ENCODE data around the gene SEPTIN11. TPM values are rescaled to one million over a fixed set of nuclear protein-coding genes. Genes with fewer than 3 reads are reported as not detected.

SEPTIN11 gene
- total and polyA plus RNA-seq, 9 of the 15 experiments (the other 6 are each of a cell fraction or from before 2014, with no cell fraction given), result 25.7 to 142 (median 84.3) TPM

Other genes starting within 250 kb of the SEPTIN11 start
- gene SOWAHB, start 51.6 kb upstream of the SEPTIN11 start, total RNA-seq (2014; rRNA removed), result not detected in 2 replicates
- gene SOWAHB, start 51.6 kb upstream of the SEPTIN11 start, total RNA-seq (2014; rRNA removed; fragmentation: Illumina TruSeq; extraction: Trizol), result not detected in 2 replicates
- not detected in 2 replicates for gene SOWAHB, start 51.6 kb upstream of the SEPTIN11 start, total RNA-seq (2015; rRNA removed; fragmentation: Illumina TruSeq; extraction: Trizol)
- gene SOWAHB, start 51.6 kb upstream of the SEPTIN11 start, total RNA-seq (2021), result not detected in 2 replicates
- gene SOWAHB, start 51.6 kb upstream of the SEPTIN11 start, polyA plus RNA-seq (2011; rRNA removed), result not detected in 2 replicates
- gene SOWAHB, start 51.6 kb upstream of the SEPTIN11 start, polyA plus RNA-seq (2014; fragmentation: Illumina TruSeq; extraction: Trizol), result not detected in 2 replicates
- gene SOWAHB, start 51.6 kb upstream of the SEPTIN11 start, polyA plus RNA-seq (2014; fragmentation: Nextera tagmentation; extraction: Ambion mirVana), result not detected
- gene SOWAHB, start 51.6 kb upstream of the SEPTIN11 start, polyA plus RNA-seq (2014; rRNA removed), result not detected in 2 replicates
- 49.8 and 63.9 TPM in 2 replicates for gene CCNI, start 126.2 kb downstream of the SEPTIN11 start, total RNA-seq (2014; rRNA removed)
- 103 and 111 TPM in 2 replicates for gene CCNI, start 126.2 kb downstream of the SEPTIN11 start, total RNA-seq (2014; rRNA removed; fragmentation: Illumina TruSeq; extraction: Trizol)
- 96.4 and 98.5 TPM in 2 replicates for gene CCNI, start 126.2 kb downstream of the SEPTIN11 start, total RNA-seq (2015; rRNA removed; fragmentation: Illumina TruSeq; extraction: Trizol)
- gene CCNI, start 126.2 kb downstream of the SEPTIN11 start, total RNA-seq (2021), result 150 and 158 TPM in 2 replicates
- gene CCNI, start 126.2 kb downstream of the SEPTIN11 start, polyA plus RNA-seq (2011; rRNA removed), result 131 and 145 TPM in 2 replicates
- gene CCNI, start 126.2 kb downstream of the SEPTIN11 start, polyA plus RNA-seq (2014; fragmentation: Illumina TruSeq; extraction: Trizol), result 155 and 159 TPM in 2 replicates
- 10 to 100 TPM; 43.3 to 60.2 TPM for gene CCNI, start 126.2 kb downstream of the SEPTIN11 start, polyA plus RNA-seq (2014; fragmentation: Nextera tagmentation; extraction: Ambion mirVana)
- 56.9 and 59.3 TPM in 2 replicates for gene CCNI, start 126.2 kb downstream of the SEPTIN11 start, polyA plus RNA-seq (2014; rRNA removed)
- 1.00 and 1.0 TPM in 2 replicates for gene CCNG2, start 207.5 kb downstream of the SEPTIN11 start, total RNA-seq (2014; rRNA removed)
- 2.9 and 3.6 TPM in 2 replicates for gene CCNG2, start 207.5 kb downstream of the SEPTIN11 start, total RNA-seq (2014; rRNA removed; fragmentation: Illumina TruSeq; extraction: Trizol)
- gene CCNG2, start 207.5 kb downstream of the SEPTIN11 start, total RNA-seq (2015; rRNA removed; fragmentation: Illumina TruSeq; extraction: Trizol), result 1.1 and 1.6 TPM in 2 replicates
- gene CCNG2, start 207.5 kb downstream of the SEPTIN11 start, total RNA-seq (2021), result 3.9 and 5.8 TPM in 2 replicates
- 6.6 and 7.8 TPM in 2 replicates for gene CCNG2, start 207.5 kb downstream of the SEPTIN11 start, polyA plus RNA-seq (2011; rRNA removed)
- gene CCNG2, start 207.5 kb downstream of the SEPTIN11 start, polyA plus RNA-seq (2014; fragmentation: Illumina TruSeq; extraction: Trizol), result 4.2 and 4.4 TPM in 2 replicates
- 1 to 10 TPM in 1 of 2 experiments, under 1 TPM in 1; 0.49 to 1.5 TPM for gene CCNG2, start 207.5 kb downstream of the SEPTIN11 start, polyA plus RNA-seq (2014; fragmentation: Nextera tagmentation; extraction: Ambion mirVana)
- 1.3 and 3.9 TPM in 2 replicates for gene CCNG2, start 207.5 kb downstream of the SEPTIN11 start, polyA plus RNA-seq (2014; rRNA removed)